ENCODE measurements around the gene CDK3. TPM values are rescaled to one million over a fixed set of nuclear protein-coding genes. Genes with fewer than 3 reads are reported as not detected.

The CDK3 gene
- total and polyA plus RNA-seq, 2 donors (not counting 1 experiment from before 2014, with no cell fraction given), result 1.3 to 2.3 TPM

DNA sequence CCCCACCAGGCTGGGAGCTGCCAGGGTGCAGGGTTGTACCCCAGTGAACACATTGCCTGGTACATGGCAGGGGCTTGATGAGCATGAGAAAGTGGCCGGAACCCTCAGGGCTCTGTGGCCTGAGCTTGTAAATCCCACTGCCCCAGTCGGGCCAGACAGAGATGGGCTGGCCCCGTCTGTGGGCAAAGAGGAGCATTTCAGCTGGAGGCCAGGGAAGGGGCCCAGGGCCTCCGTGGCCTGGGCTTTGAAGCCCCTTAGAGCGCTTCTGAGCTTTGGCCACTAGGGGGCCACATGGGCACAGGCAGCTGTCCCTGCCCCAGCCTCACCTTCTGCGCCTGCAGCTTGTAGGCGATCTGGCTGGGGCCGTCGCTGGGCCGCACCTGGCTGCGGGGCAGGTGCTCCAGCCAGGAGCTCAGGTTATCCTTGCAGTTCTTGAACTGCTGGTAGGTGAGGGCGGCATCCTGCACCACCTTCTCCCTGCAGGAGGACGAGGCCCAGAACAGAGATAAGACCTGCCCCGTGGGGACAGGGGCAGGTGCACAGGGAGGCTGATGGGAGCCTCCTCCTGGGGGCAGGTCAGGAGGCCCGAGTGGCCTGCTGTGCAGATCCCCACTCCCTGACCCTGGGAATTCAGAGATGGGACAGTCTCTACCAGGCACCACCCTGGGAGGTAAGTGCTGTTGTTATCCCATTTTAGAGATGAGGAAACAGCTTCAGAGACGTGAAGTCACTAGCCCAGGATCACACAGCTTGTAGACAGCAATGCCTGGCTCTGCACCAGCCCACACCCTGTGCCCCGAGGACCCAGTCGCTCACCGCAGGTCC is 13.7 kb downstream of the CDK3 start:
- no peaks in the 10 kb centered on the region for H3K4me1 ChIP-seq (ENCODE audit: control insufficient read depth, extremely low read depth, insufficient read depth, low read length)
- H4K20me1 ChIP-seq (ENCODE audit: control insufficient read depth, extremely low read depth, insufficient read depth, low read length), result no peaks in the 10 kb centered on the region
- peaks cover 4% of the 10 kb centered on the region for H3K27me3 ChIP-seq (ENCODE audit: control insufficient read depth, insufficient read depth, low read length)
- H3K4me3 ChIP-seq (replicated peaks in 1 of 4; ENCODE audit: control extremely low read depth in 1 of 4, insufficient read depth in 1 of 4, low read depth in 3 of 4, low read length in 4 of 4), result no peak overlapping the region
- H3K79me2 ChIP-seq (ENCODE audit: control insufficient read depth, insufficient read depth, low read length), result no peaks in the 10 kb centered on the region
- no peaks in the 10 kb centered on the region for H3K36me3 ChIP-seq (ENCODE audit: control insufficient read depth, insufficient read depth, low read length)
- H3K4me2 ChIP-seq (ENCODE audit: extremely low read depth, insufficient read depth, low read length), result no peak overlapping the region
- peak; percentile 52 to 64 for DNase-seq (ENCODE audit: low read depth in 2 of 2)
- no peaks in the 10 kb centered on the region for H3K9me3 ChIP-seq (ENCODE audit: control insufficient read depth, insufficient read depth, low read depth, low read length)
- H3K9ac ChIP-seq (ENCODE audit: insufficient read depth, low read length), result no peak overlapping the region
- H2AFZ ChIP-seq (ENCODE audit: low read length), result no peak overlapping the region
- H3K27ac ChIP-seq (ENCODE audit: insufficient read depth, low read length), result no peak overlapping the region
- TF ChIP-seq, protein P1, sequence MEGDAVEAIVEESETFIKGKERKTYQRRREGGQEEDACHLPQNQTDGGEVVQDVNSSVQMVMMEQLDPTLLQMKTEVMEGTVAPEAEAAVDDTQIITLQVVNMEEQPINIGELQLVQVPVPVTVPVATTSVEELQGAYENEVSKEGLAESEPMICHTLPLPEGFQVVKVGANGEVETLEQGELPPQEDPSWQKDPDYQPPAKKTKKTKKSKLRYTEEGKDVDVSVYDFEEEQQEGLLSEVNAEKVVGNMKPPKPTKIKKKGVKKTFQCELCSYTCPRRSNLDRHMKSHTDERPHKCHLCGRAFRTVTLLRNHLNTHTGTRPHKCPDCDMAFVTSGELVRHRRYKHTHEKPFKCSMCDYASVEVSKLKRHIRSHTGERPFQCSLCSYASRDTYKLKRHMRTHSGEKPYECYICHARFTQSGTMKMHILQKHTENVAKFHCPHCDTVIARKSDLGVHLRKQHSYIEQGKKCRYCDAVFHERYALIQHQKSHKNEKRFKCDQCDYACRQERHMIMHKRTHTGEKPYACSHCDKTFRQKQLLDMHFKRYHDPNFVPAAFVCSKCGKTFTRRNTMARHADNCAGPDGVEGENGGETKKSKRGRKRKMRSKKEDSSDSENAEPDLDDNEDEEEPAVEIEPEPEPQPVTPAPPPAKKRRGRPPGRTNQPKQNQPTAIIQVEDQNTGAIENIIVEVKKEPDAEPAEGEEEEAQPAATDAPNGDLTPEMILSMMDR (conservative IDR thresholded peaks at IDR 0.05 in 1 of 2, IDR thresholded peaks at IDR 0.05 in 1 of 2; ENCODE audit: low read depth in 1 of 2, low read length in 2 of 2), result peak; percentile 86 to 87
- TF ChIP-seq EZH2 (IDR thresholded peaks at IDR 0.05; ENCODE audit: low read length, missing control alignments), result no peak

DNA sequence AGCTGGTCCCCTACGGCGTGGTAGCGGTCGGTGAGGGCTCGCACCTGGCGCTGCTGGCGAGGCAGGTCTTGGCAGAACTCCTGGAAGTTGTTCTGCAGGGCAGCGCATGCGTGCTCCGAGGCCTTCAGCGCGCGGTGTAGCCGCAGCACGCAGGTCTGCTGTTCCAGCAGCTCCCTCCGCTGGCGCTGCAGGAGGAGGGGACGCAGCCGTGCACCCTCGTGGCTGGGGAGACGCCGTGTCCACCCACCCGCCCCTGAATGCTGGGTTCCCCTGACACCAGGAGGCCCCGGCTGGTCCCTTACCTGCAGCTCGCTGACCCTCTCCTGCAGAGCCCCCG is 14.2 kb downstream of the CDK3 start:
- Histone ChIP-seq H3K27ac (ENCODE audit: insufficient read depth, low read length) (no peak overlapping the region), H3K4me2 (ENCODE audit: extremely low read depth, insufficient read depth, low read length) (no peak overlapping the region), H3K9ac (ENCODE audit: insufficient read depth, low read length) (no peak overlapping the region), H3K4me1 (ENCODE audit: control insufficient read depth, extremely low read depth, insufficient read depth, low read length) (no peaks in the 10 kb centered on the region), H3K79me2 (ENCODE audit: control insufficient read depth, insufficient read depth, low read length) (no peaks in the 10 kb centered on the region), H4K20me1 (ENCODE audit: control insufficient read depth, extremely low read depth, insufficient read depth, low read length) (no peaks in the 10 kb centered on the region), H3K9me3 (ENCODE audit: control insufficient read depth, insufficient read depth, low read depth, low read length) (no peaks in the 10 kb centered on the region), H2AFZ (ENCODE audit: low read length) (no peak overlapping the region), H3K4me3 (replicated peaks in 1 of 4; ENCODE audit: control extremely low read depth in 1 of 4, insufficient read depth in 1 of 4, low read depth in 3 of 4, low read length in 4 of 4) (no peak overlapping the region), H3K27me3 (ENCODE audit: control insufficient read depth, insufficient read depth, low read length) (peaks cover 4% of the 10 kb centered on the region), H3K36me3 (ENCODE audit: control insufficient read depth, insufficient read depth, low read length) (no peaks in the 10 kb centered on the region)
- no peak for DNase-seq (ENCODE audit: low read depth in 2 of 2)
- no peak for TF ChIP-seq EZH2 (IDR thresholded peaks at IDR 0.05; ENCODE audit: low read length, missing control alignments)
- TF ChIP-seq, protein P1 (conservative IDR thresholded peaks at IDR 0.05 in 1 of 2, IDR thresholded peaks at IDR 0.05 in 1 of 2; ENCODE audit: low read depth in 1 of 2, low read length in 2 of 2), result no peak

DNA sequence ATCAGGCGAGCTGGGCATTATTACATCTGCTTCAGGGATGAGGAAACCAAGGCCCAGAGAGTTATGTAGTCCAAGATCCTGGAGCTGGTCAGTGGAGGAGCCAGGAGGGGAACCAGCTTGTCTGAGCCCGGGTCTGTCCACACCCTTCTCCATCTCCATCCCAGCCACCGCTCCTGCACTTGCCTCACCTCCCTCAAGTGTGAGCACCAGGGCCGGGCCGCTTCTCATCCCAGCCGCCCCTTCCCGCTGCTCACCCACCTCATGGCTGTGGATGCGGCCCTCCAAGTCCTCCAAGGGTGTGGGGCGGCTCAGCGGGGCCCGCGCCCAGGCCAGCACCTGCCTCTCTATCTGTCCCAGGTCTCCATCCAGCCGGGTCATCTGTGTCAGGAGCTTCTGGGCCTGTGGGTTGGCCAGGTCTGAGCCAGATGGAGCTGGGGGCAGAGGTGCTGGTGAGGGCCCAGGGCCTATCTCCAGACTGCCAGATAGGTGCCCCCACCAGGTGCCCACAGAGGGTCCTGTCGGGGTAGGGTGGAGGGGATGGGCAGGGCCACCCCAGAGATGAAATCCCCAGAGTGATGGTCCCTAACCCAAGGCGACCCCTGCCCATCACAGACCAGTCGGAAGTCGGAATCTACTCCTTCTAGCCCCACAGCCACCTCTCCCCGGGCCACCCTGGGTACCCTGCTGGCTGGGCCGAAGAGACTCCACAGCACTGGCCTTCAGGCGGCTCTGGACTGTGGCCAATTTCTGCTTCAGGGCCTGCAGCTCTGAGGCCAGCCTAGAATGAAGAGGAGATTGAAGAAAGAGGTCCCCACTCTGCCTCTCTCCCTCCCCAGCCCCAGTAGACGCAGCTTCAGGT is 17.1 kb downstream of the CDK3 start:
- Histone ChIP-seq H3K4me1 (ENCODE audit: control insufficient read depth, extremely low read depth, insufficient read depth, low read length) (no peaks in the 10 kb centered on the region), H3K4me2 (ENCODE audit: extremely low read depth, insufficient read depth, low read length) (no peak overlapping the region), H2AFZ (ENCODE audit: low read length) (no peak overlapping the region), H3K36me3 (ENCODE audit: control insufficient read depth, insufficient read depth, low read length) (no peaks in the 10 kb centered on the region), H3K9ac (ENCODE audit: insufficient read depth, low read length) (no peak overlapping the region), H3K27ac (ENCODE audit: insufficient read depth, low read length) (no peak overlapping the region), H3K9me3 (ENCODE audit: control insufficient read depth, insufficient read depth, low read depth, low read length) (no peaks in the 10 kb centered on the region), H4K20me1 (ENCODE audit: control insufficient read depth, extremely low read depth, insufficient read depth, low read length) (no peaks in the 10 kb centered on the region), H3K4me3 (replicated peaks in 1 of 4; ENCODE audit: control extremely low read depth in 1 of 4, insufficient read depth in 1 of 4, low read depth in 3 of 4, low read length in 4 of 4) (no peak overlapping the region), H3K79me2 (ENCODE audit: control insufficient read depth, insufficient read depth, low read length) (no peaks in the 10 kb centered on the region), H3K27me3 (ENCODE audit: control insufficient read depth, insufficient read depth, low read length) (peaks cover 4% of the 10 kb centered on the region)
- no peak for DNase-seq (ENCODE audit: low read depth in 2 of 2)
- TF ChIP-seq, protein P1 (conservative IDR thresholded peaks at IDR 0.05 in 1 of 2, IDR thresholded peaks at IDR 0.05 in 1 of 2; ENCODE audit: low read depth in 1 of 2, low read length in 2 of 2), result no peak
- no peak for TF ChIP-seq EZH2 (IDR thresholded peaks at IDR 0.05; ENCODE audit: low read length, missing control alignments)

All from fibroblast of lung (primary cell).